Lower leg skin (tissue), 3 donors: ENCODE measurements around the gene CSNK1A1.

Source experiments
- POLR2A ChIP-seq, 2 donors: fragments of 450-650 bp; IDR thresholded peaks; one replicate each; pipeline ENCODE4 v1.6.1; 2016 to 2017; ENCODE audit warnings: antibody characterized with exemption in 2 of 2, mild to moderate bottlenecking in 1 of 2, moderate library complexity in 1 of 2
- TF ChIP-seq, protein P1 (sequence below), 3 donors: fragments of 450-650 bp; IDR thresholded peaks; one replicate each; pipeline ENCODE4 v1.5.1; 2016; ENCODE audit warnings: antibody characterized with exemption in 3 of 3, mild to moderate bottlenecking in 3 of 3, moderate library complexity in 2 of 3

DNA sequence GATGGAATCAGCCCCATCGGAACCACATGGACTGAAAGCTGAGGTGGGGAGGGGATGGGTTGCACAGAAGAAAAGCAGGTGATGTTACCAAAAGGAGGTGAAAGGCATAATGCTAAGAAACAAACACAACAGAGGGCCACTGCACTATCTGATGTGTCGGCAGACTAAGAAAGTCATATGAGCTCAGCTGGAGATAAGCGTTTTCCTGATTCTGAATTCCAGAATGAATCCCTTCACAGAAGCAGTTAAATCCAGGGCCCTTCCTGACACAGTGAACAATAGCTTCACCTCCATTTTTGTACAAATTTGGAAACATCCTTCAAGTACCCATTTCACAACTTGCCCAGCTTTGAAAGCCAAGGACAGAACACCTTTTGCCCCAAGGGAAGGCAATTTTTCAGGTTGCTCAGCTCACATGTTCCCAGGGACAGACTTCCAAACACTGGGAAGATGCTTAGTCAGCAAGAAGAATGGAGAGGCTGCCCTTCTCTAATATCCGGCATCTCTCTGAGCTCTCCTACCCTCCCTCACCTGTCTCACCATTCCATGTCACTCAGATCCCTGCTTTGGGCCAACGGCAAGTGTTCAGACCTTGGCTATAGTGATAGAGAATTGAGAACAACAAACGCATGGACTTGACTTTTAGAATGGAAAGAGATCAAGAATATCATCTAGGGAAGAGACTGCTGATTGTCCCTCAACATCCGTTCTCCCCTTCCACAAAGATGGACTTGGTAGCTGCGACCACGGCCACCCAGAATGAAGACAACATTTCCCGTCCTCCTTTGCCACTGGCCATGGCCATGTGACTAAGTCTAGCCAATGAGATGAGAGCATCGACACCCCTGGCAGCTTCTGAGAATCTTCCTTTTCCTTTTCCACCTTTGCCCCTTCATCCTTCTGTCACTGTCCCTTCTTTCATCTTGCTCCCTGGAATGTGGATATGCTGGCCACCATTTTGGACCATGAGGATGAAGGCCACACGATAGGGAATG, 103.6 kb downstream of the CSNK1A1 start:
- TF ChIP-seq, protein P1, sequence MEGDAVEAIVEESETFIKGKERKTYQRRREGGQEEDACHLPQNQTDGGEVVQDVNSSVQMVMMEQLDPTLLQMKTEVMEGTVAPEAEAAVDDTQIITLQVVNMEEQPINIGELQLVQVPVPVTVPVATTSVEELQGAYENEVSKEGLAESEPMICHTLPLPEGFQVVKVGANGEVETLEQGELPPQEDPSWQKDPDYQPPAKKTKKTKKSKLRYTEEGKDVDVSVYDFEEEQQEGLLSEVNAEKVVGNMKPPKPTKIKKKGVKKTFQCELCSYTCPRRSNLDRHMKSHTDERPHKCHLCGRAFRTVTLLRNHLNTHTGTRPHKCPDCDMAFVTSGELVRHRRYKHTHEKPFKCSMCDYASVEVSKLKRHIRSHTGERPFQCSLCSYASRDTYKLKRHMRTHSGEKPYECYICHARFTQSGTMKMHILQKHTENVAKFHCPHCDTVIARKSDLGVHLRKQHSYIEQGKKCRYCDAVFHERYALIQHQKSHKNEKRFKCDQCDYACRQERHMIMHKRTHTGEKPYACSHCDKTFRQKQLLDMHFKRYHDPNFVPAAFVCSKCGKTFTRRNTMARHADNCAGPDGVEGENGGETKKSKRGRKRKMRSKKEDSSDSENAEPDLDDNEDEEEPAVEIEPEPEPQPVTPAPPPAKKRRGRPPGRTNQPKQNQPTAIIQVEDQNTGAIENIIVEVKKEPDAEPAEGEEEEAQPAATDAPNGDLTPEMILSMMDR (IDR thresholded peaks at IDR 0.05), result no peak
- no peak for TF ChIP-seq POLR2A (IDR thresholded peaks at IDR 0.05)
